Gastrocnemius medialis (tissue), 4 donors: ENCODE measurements around the gene UBE2E1.

Experiments used
- CTCF ChIP-seq, 5 experiments: fragments of 450-650 bp in 3 of 5; fragments of 200-600 bp in 2 of 5; sonication (generic) in 2 of 5; IDR thresholded peaks in 4 of 5; conservative IDR thresholded peaks in 1 of 5; 1 replicate in 4 of 5; 2 replicates in 1 of 5; pipeline ENCODE4 v1.5.1; 2016 to 2019; ENCODE audit warnings: antibody characterized with exemption in 5 of 5, mild to moderate bottlenecking in 3 of 5, moderate library complexity in 3 of 5
- POLR2A ChIP-seq, 2 donors: fragments of 450-650 bp; IDR thresholded peaks; one replicate each; pipeline ENCODE4 v1.6.1; 2017; ENCODE audit warnings: antibody characterized with exemption in 2 of 2, mild to moderate bottlenecking in 2 of 2, moderate library complexity in 2 of 2

- TF ChIP-seq CTCF (IDR thresholded peaks at IDR 0.05 in 4 of 5, conservative IDR thresholded peaks at IDR 0.05 in 1 of 5) (no peak), POLR2A (IDR thresholded peaks at IDR 0.05) (no peak)
Observed at GRCh38 chr3:23760871-23761373, 44.8 kb upstream of the UBE2E1 start.
